HEK293 (cell line): ENCODE data around the gene TRDMT1.

ENCODE experiments used
- CTCF ChIA-PET: fragments of 350-600 bp; formaldehyde crosslinking; extraction: SDS; loops from one replicate; lab custom pipeline; 2021; ENCODE audit warnings: antibody characterized with exemption; lab: Yijun Ruan, JAX
- POLR2A ChIA-PET: fragments of 300-600 bp; formaldehyde crosslinking; extraction: SDS; loops from one replicate; lab custom pipeline; 2020; ENCODE audit warnings: antibody characterized with exemption, inconsistent platforms; lab: Yijun Ruan, JAX
- H3K27ac ChIP-seq: fragments of 200-500 bp; sonication (Bioruptor generic); 2 replicates; pipeline ENCODE4 v1.5.1; 2014; ENCODE audit warnings: low read depth, low read length, control low read depth, inconsistent platforms; ENCODE audit errors: extremely low read depth
- H3K36me3 ChIP-seq, 2 experiments: fragments of 200-500 bp in 1 of 2; sonication (Bioruptor generic) in 1 of 2; 1 replicate in 1 of 2; 2 replicates in 1 of 2; pipeline ENCODE4 v1.5.1; 2014 to 2017; ENCODE audit warnings: inconsistent platforms in 2 of 2, low read length in 2 of 2; ENCODE audit not compliant: control insufficient read depth in 2 of 2, insufficient read depth in 1 of 2
- H3K4me1 ChIP-seq: fragments of 200-500 bp; sonication (Bioruptor generic); 2 replicates; pipeline ENCODE4 v1.5.1; 2014; ENCODE audit warnings: mild to moderate bottlenecking, low read length, inconsistent platforms; ENCODE audit not compliant: control insufficient read depth, insufficient read depth
- H3K4me3 ChIP-seq: 2 replicates; pipeline ENCODE4 v1.5.1; 2011; ENCODE audit warnings: low read depth, mild to moderate bottlenecking, control low read depth, low read length, moderate library complexity
- H3K9me3 ChIP-seq: fragments of 200-500 bp; sonication (Bioruptor generic); 2 replicates; pipeline ENCODE4 v1.5.1; 2014; ENCODE audit warnings: low read depth, low read length, inconsistent platforms; ENCODE audit not compliant: control insufficient read depth, insufficient read depth
- EGR2 ChIP-seq: fragments of 450-650 bp; formaldehyde crosslinking; IDR thresholded peaks from 2 replicates; pipeline ENCODE4 v1.5.1; 2016; ENCODE audit warnings: low read depth, missing biosample characterization, missing genetic modification characterization
- HOXD13 ChIP-seq: sonication (generic); formaldehyde crosslinking; IDR thresholded peaks from 2 replicates; pipeline ENCODE4 v1.8.0; 2022; ENCODE audit warnings: missing genetic modification reagents, borderline replicate concordance
- MYNN ChIP-seq: fragments of 450-650 bp; formaldehyde crosslinking; IDR thresholded peaks from 2 replicates; pipeline ENCODE4 v1.5.1; 2016; ENCODE audit warnings: missing biosample characterization, missing genetic modification characterization, borderline replicate concordance
- SETDB1 ChIP-seq: IDR thresholded peaks from one replicate; pipeline ENCODE4 v1.6.1; 2017; ENCODE audit warnings: mild to moderate bottlenecking, low read length, moderate library complexity, mixed read lengths; ENCODE audit not compliant: insufficient read length
- TRIM28 ChIP-seq: IDR thresholded peaks from 2 replicates; pipeline ENCODE4 v1.6.1; 2011; ENCODE audit warnings: low read length, control low read depth, borderline replicate concordance
- ZNF350 ChIP-seq: fragments of 450-650 bp; formaldehyde crosslinking; IDR thresholded peaks from 2 replicates; pipeline ENCODE4 v1.5.0; 2017; ENCODE audit warnings: missing biosample characterization, mild to moderate bottlenecking, missing genetic modification characterization
- ZNF391 ChIP-seq: fragments of 450-650 bp; formaldehyde crosslinking; IDR thresholded peaks from 2 replicates; pipeline ENCODE4 v1.5.1; 2016; ENCODE audit warnings: low read depth, missing biosample characterization, missing genetic modification characterization, borderline replicate concordance
- ZNF558 ChIP-seq: fragments of 450-650 bp; formaldehyde crosslinking; IDR thresholded peaks from 2 replicates; pipeline ENCODE4 v1.5.1; 2016; ENCODE audit warnings: missing biosample characterization, missing genetic modification characterization
- ZNF561 ChIP-seq: fragments of 450-650 bp; IDR thresholded peaks from 2 replicates; pipeline ENCODE4 v1.5.1; 2018; ENCODE audit warnings: missing biosample characterization, missing genetic modification characterization, borderline replicate concordance
- ZNF629 ChIP-seq: fragments of 450-650 bp; formaldehyde crosslinking; IDR thresholded peaks from 2 replicates; pipeline ENCODE4 v1.5.1; 2017; ENCODE audit warnings: missing biosample characterization, missing genetic modification characterization
- ZNF660 ChIP-seq: fragments of 450-650 bp; IDR thresholded peaks from 2 replicates; pipeline ENCODE4 v1.5.1; 2018; ENCODE audit warnings: missing biosample characterization, mild to moderate bottlenecking, missing genetic modification characterization
- ZNF747 ChIP-seq: fragments of 450-650 bp; formaldehyde crosslinking; IDR thresholded peaks from 2 replicates; pipeline ENCODE4 v1.5.1; 2016; ENCODE audit warnings: missing biosample characterization, missing genetic modification characterization
- ZNF768 ChIP-seq: fragments of 450-650 bp; formaldehyde crosslinking; IDR thresholded peaks from 2 replicates; pipeline ENCODE4 v1.5.1; 2018; ENCODE audit warnings: missing biosample characterization, mild to moderate bottlenecking, missing genetic modification characterization
- ZNF785 ChIP-seq: fragments of 450-650 bp; formaldehyde crosslinking; IDR thresholded peaks from 2 replicates; pipeline ENCODE4 v1.5.1; 2016; ENCODE audit warnings: missing biosample characterization, missing genetic modification characterization
- ZNF843 ChIP-seq: fragments of 450-650 bp; formaldehyde crosslinking; IDR thresholded peaks from 2 replicates; pipeline ENCODE4 v1.5.1; 2016; ENCODE audit warnings: missing biosample characterization, missing genetic modification characterization
- TF ChIP-seq, protein P1 (sequence below): fragments of 450-650 bp; formaldehyde crosslinking; IDR thresholded peaks from 2 replicates; pipeline ENCODE4 v1.5.1; 2016; ENCODE audit warnings: missing biosample characterization, missing genetic modification characterization, borderline replicate concordance
- TF ChIP-seq, protein P2 (sequence below): fragments of 450-650 bp; formaldehyde crosslinking; IDR thresholded peaks from 2 replicates; pipeline ENCODE4 v1.5.1; 2017; ENCODE audit warnings: missing biosample characterization, missing genetic modification characterization
- TF ChIP-seq, protein P3 (sequence below): fragments of 450-650 bp; formaldehyde crosslinking; IDR thresholded peaks from 2 replicates; pipeline ENCODE4 v1.5.1; 2017; ENCODE audit warnings: missing biosample characterization, missing genetic modification characterization
- TF ChIP-seq, protein P4 (sequence below): fragments of 450-650 bp; formaldehyde crosslinking; IDR thresholded peaks from 2 replicates; pipeline ENCODE4 v1.5.1; 2016; ENCODE audit warnings: missing biosample characterization, missing genetic modification characterization
- TF ChIP-seq, protein P5 (sequence below): fragments of 450-650 bp; formaldehyde crosslinking; IDR thresholded peaks from 2 replicates; pipeline ENCODE4 v1.5.1; 2016; ENCODE audit warnings: missing biosample characterization, missing genetic modification characterization, borderline replicate concordance

TRDMT1 gene

DNA sequence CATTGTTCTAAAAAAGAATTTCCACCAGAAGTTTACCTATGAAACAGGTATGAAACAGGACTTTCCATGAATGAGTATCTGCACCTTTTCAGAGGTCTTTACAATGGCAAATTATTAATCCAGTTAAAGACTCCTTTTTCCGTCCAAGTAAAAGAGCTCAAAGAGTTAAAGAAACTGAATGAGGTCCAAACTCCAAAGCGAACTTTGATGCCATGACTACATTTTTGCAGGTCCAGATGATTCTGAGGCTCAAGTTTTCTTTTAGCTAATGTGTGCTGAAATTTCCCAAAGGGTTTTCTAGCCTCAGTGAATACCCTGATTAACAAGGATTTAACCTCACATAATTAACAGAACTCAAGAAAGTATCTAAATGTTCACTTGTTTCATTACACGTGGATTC, 81.6 kb downstream of the TRDMT1 start (continued):
- TF ChIP-seq HOXD13 (CRISPR knock-in tag) (no peak), ZNF558 (tag by site-specific recombination) (no peak), MYNN (tag by site-specific recombination) (no peak), ZNF350 (tag by site-specific recombination) (no peak)

DNA sequence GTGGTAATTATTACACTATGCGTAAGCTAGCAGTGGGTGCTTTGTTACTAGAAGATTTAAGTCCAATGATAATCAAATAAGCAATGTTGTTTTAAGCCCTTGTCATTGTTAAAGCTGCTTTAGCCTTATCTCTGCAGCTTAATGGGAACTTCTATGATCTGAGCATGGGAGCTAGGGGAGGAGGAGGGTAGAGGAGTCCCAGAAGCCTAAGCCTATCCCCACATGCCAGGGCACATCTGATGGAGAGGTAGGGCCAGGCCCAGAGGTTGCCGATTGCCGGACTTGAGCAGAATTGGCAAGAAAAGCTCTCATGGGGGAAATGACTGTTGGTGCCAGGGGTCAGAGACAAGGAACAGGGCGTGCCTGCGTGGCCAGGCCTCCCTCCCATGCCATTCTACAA, 85.3 kb downstream of the TRDMT1 start:
- H3K4me1 ChIP-seq: peaks cover 5% of the 10 kb centered on the region; the same call in 1 of the 2 replicates
- H3K36me3 ChIP-seq: no peaks in the 10 kb centered on the region
- no peak overlapping the region; the same call in 1 of the 2 replicates for H3K27ac ChIP-seq
- no peak overlapping the region for H3K4me3 ChIP-seq
- TF ChIP-seq ZNF843 (tag by site-specific recombination) (no peak), ZNF747 (tag by site-specific recombination) (no peak), ZNF391 (tag by site-specific recombination) (no peak), TRIM28 (no peak), ZNF768 (no peak), ZNF561 (tag by site-specific recombination) (no peak), EGR2 (tag by site-specific recombination) (no peak), ZNF629 (no peak), ZNF785 (tag by site-specific recombination) (no peak), SETDB1 (no peak), ZNF660 (tag by site-specific recombination) (no peak)
- TF ChIP-seq, protein P1, sequence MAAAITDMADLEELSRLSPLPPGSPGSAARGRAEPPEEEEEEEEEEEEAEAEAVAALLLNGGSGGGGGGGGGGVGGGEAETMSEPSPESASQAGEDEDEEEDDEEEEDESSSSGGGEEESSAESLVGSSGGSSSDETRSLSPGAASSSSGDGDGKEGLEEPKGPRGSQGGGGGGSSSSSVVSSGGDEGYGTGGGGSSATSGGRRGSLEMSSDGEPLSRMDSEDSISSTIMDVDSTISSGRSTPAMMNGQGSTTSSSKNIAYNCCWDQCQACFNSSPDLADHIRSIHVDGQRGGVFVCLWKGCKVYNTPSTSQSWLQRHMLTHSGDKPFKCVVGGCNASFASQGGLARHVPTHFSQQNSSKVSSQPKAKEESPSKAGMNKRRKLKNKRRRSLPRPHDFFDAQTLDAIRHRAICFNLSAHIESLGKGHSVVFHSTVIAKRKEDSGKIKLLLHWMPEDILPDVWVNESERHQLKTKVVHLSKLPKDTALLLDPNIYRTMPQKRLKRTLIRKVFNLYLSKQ (tag by site-specific recombination): no peak
- TF ChIP-seq, protein P2, sequence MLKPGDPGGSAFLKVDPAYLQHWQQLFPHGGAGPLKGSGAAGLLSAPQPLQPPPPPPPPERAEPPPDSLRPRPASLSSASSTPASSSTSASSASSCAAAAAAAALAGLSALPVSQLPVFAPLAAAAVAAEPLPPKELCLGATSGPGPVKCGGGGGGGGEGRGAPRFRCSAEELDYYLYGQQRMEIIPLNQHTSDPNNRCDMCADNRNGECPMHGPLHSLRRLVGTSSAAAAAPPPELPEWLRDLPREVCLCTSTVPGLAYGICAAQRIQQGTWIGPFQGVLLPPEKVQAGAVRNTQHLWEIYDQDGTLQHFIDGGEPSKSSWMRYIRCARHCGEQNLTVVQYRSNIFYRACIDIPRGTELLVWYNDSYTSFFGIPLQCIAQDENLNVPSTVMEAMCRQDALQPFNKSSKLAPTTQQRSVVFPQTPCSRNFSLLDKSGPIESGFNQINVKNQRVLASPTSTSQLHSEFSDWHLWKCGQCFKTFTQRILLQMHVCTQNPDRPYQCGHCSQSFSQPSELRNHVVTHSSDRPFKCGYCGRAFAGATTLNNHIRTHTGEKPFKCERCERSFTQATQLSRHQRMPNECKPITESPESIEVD (tag by site-specific recombination): no peak
- TF ChIP-seq, protein P3, sequence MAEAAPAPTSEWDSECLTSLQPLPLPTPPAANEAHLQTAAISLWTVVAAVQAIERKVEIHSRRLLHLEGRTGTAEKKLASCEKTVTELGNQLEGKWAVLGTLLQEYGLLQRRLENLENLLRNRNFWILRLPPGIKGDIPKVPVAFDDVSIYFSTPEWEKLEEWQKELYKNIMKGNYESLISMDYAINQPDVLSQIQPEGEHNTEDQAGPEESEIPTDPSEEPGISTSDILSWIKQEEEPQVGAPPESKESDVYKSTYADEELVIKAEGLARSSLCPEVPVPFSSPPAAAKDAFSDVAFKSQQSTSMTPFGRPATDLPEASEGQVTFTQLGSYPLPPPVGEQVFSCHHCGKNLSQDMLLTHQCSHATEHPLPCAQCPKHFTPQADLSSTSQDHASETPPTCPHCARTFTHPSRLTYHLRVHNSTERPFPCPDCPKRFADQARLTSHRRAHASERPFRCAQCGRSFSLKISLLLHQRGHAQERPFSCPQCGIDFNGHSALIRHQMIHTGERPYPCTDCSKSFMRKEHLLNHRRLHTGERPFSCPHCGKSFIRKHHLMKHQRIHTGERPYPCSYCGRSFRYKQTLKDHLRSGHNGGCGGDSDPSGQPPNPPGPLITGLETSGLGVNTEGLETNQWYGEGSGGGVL (tag by site-specific recombination): no peak
- TF ChIP-seq, protein P4, sequence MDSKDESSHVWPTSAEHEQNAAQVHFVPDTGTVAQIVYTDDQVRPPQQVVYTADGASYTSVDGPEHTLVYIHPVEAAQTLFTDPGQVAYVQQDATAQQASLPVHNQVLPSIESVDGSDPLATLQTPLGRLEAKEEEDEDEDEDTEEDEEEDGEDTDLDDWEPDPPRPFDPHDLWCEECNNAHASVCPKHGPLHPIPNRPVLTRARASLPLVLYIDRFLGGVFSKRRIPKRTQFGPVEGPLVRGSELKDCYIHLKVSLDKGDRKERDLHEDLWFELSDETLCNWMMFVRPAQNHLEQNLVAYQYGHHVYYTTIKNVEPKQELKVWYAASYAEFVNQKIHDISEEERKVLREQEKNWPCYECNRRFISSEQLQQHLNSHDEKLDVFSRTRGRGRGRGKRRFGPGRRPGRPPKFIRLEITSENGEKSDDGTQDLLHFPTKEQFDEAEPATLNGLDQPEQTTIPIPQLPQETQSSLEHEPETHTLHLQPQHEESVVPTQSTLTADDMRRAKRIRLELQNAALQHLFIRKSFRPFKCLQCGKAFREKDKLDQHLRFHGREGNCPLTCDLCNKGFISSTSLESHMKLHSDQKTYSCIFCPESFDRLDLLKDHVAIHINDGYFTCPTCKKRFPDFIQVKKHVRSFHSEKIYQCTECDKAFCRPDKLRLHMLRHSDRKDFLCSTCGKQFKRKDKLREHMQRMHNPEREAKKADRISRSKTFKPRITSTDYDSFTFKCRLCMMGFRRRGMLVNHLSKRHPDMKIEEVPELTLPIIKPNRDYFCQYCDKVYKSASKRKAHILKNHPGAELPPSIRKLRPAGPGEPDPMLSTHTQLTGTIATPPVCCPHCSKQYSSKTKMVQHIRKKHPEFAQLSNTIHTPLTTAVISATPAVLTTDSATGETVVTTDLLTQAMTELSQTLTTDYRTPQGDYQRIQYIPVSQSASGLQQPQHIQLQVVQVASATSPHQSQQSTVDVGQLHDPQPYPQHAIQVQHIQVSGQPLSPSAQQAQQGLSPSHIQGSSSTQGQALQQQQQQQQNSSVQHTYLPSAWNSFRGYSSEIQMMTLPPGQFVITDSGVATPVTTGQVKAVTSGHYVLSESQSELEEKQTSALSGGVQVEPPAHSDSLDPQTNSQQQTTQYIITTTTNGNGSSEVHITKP (tag by site-specific recombination): no peak
- TF ChIP-seq, protein P5, sequence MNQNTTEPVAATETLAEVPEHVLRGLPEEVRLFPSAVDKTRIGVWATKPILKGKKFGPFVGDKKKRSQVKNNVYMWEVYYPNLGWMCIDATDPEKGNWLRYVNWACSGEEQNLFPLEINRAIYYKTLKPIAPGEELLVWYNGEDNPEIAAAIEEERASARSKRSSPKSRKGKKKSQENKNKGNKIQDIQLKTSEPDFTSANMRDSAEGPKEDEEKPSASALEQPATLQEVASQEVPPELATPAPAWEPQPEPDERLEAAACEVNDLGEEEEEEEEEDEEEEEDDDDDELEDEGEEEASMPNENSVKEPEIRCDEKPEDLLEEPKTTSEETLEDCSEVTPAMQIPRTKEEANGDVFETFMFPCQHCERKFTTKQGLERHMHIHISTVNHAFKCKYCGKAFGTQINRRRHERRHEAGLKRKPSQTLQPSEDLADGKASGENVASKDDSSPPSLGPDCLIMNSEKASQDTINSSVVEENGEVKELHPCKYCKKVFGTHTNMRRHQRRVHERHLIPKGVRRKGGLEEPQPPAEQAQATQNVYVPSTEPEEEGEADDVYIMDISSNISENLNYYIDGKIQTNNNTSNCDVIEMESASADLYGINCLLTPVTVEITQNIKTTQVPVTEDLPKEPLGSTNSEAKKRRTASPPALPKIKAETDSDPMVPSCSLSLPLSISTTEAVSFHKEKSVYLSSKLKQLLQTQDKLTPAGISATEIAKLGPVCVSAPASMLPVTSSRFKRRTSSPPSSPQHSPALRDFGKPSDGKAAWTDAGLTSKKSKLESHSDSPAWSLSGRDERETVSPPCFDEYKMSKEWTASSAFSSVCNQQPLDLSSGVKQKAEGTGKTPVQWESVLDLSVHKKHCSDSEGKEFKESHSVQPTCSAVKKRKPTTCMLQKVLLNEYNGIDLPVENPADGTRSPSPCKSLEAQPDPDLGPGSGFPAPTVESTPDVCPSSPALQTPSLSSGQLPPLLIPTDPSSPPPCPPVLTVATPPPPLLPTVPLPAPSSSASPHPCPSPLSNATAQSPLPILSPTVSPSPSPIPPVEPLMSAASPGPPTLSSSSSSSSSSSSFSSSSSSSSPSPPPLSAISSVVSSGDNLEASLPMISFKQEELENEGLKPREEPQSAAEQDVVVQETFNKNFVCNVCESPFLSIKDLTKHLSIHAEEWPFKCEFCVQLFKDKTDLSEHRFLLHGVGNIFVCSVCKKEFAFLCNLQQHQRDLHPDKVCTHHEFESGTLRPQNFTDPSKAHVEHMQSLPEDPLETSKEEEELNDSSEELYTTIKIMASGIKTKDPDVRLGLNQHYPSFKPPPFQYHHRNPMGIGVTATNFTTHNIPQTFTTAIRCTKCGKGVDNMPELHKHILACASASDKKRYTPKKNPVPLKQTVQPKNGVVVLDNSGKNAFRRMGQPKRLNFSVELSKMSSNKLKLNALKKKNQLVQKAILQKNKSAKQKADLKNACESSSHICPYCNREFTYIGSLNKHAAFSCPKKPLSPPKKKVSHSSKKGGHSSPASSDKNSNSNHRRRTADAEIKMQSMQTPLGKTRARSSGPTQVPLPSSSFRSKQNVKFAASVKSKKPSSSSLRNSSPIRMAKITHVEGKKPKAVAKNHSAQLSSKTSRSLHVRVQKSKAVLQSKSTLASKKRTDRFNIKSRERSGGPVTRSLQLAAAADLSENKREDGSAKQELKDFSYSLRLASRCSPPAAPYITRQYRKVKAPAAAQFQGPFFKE: no peak
- POLR2A ChIA-PET: interaction anchor here (1.6 kb wide), 1 partner anchor 113 kb away, joined by 5 read pairs; no protein-coding TSS in a partner anchor
- no peaks in the 10 kb centered on the region for H3K9me3 ChIP-seq
- CTCF ChIA-PET: interaction anchor here (0.5 to 1.3 kb wide), 6 partner anchors 10 to 54 kb away, joined by 3 to 5 read pairs (median 4); no protein-coding TSS in a partner anchor
